Suprapubic skin (tissue), 4 donors: ENCODE measurements around the gene TNS3. TPM values are rescaled to one million over a fixed set of nuclear protein-coding genes. Genes with fewer than 3 reads are reported as not detected.

ENCODE experiments used
- DNase-seq, 2 donors: peaks; one replicate each; pipeline ENCODE4 v3.0.0-alpha.2; 2019; ENCODE audit warnings: low spot score in 2 of 2
- H3K27ac ChIP-seq: fragments of 200-600 bp; sonication (generic); one replicate; pipeline ENCODE4 v1.5.1; 2019
- H3K27me3 ChIP-seq: fragments of 200-600 bp; sonication (generic); one replicate; pipeline ENCODE4 v1.5.1; 2019
- H3K36me3 ChIP-seq: fragments of 200-600 bp; sonication (generic); one replicate; pipeline ENCODE4 v1.5.1; 2019
- H3K4me1 ChIP-seq: fragments of 200-600 bp; sonication (generic); one replicate; pipeline ENCODE4 v1.5.1; 2019
- H3K4me3 ChIP-seq: fragments of 200-600 bp; sonication (generic); one replicate; pipeline ENCODE4 v1.5.1; 2019; ENCODE audit warnings: mild to moderate bottlenecking
- H3K9me3 ChIP-seq: fragments of 200-600 bp; sonication (generic); one replicate; pipeline ENCODE4 v1.5.1; 2019
- CTCF ChIP-seq, 2 donors: fragments of 200-600 bp in 1 of 2; fragments of 450-650 bp in 1 of 2; sonication (generic) in 1 of 2; IDR thresholded peaks; one replicate each; pipeline ENCODE4 v1.5.1; 2016 to 2019; ENCODE audit warnings: antibody characterized with exemption in 2 of 2, mild to moderate bottlenecking in 1 of 2, moderate library complexity in 1 of 2
- EP300 ChIP-seq: sonication (generic); formaldehyde crosslinking; IDR thresholded peaks from one replicate; pipeline ENCODE4 v1.6.1; 2017; ENCODE audit warnings: antibody characterized with exemption
- POLR2A ChIP-seq, 2 donors: fragments of 450-650 bp; IDR thresholded peaks; one replicate each; pipeline ENCODE4 v1.6.1; 2017; ENCODE audit warnings: antibody characterized with exemption in 2 of 2, mild to moderate bottlenecking in 2 of 2, moderate library complexity in 2 of 2
- POLR2AphosphoS5 ChIP-seq, 3 donors: sonication (generic); formaldehyde crosslinking; IDR thresholded peaks; one replicate each; pipeline ENCODE4 v1.6.1; 2017; ENCODE audit warnings: antibody characterized with exemption in 3 of 3
- WGBS: methylation state at CpG from one replicate; pipeline ENCODE4 v1.1.5; 2018; 5-methylcytosine and 5-hydroxymethylcytosine counted together
- total RNA-seq, 4 donors: library from RNA; depleted of rRNA; stranded (reverse); fragments of >200 nt; gene quantifications; one replicate each; pipeline ENCODE4 v1.1.0, GENCODE V29; 2016

TNS3 gene
- total RNA-seq, 4 donors from 2014 or later = 14.3 to 53.0 (median 31.9) TPM

GRCh38 chr7:47458486-47458885, 123.4 kb downstream of the TNS3 start:
- 58% methylated on average over 5 of the region's 5 CpGs for WGBS
- H3K27me3 ChIP-seq = no peaks in the 10 kb centered on the region
- DNase-seq = no peak
- H3K36me3 ChIP-seq = no peaks in the 10 kb centered on the region
- peaks cover 41% of the 10 kb centered on the region for H3K4me1 ChIP-seq
- H3K4me3 ChIP-seq = no peak overlapping the region
- H3K27ac ChIP-seq = no peak overlapping the region
- TF ChIP-seq CTCF (IDR thresholded peaks at IDR 0.05) (no peak), POLR2AphosphoS5 (IDR thresholded peaks at IDR 0.05) (no peak), POLR2A (IDR thresholded peaks at IDR 0.05) (no peak), EP300 (no peak)
- H3K9me3 ChIP-seq = no peaks in the 10 kb centered on the region

- H3K4me3 ChIP-seq = no peak overlapping the region
- H3K27me3 ChIP-seq = no peaks in the 10 kb centered on the region
- 81% methylated on average over 4 of the region's 5 CpGs for WGBS
- H3K27ac ChIP-seq = peak overlapping the region; percentile 50
- H3K36me3 ChIP-seq = no peaks in the 10 kb centered on the region
- DNase-seq = peak in 1 of 2 donors; percentile 87
- TF ChIP-seq CTCF (IDR thresholded peaks at IDR 0.05) (no peak), POLR2AphosphoS5 (IDR thresholded peaks at IDR 0.05) (peak in 2 of 3 donors; percentile 56 to 71)
- H3K4me1 ChIP-seq = peaks cover 44% of the 10 kb centered on the region
- no peaks in the 10 kb centered on the region for H3K9me3 ChIP-seq
Observed at GRCh38 chr7:47458057-47458456, 123.9 kb downstream of the TNS3 start.

GRCh38 chr7:47456210-47456955, 125.5 kb downstream of the TNS3 start:
- H3K27ac ChIP-seq = no peak overlapping the region

GRCh38 chr7:47455872-47456185, 126.1 kb downstream of the TNS3 start:
- no peaks in the 10 kb centered on the region for H3K27me3 ChIP-seq
- no peak overlapping the region for H3K4me3 ChIP-seq
- no peak overlapping the region for H3K27ac ChIP-seq
- WGBS = 91% methylated on average over 5 of the region's 5 CpGs
- H3K4me1 ChIP-seq = peaks cover 44% of the 10 kb centered on the region
- TF ChIP-seq EP300 (no peak), CTCF (IDR thresholded peaks at IDR 0.05) (no peak), POLR2AphosphoS5 (IDR thresholded peaks at IDR 0.05) (no peak), POLR2A (IDR thresholded peaks at IDR 0.05) (no peak)
- H3K9me3 ChIP-seq = no peaks in the 10 kb centered on the region
- H3K36me3 ChIP-seq = no peaks in the 10 kb centered on the region
- no peak for DNase-seq

More at GRCh38 chr7:47456210-47456955, 125.5 kb downstream of the TNS3 start:
- no peak overlapping the region for H3K4me3 ChIP-seq
- 89% methylated on average over 14 of the region's 14 CpGs for WGBS
- H3K9me3 ChIP-seq = no peaks in the 10 kb centered on the region
- no peak for DNase-seq
- H3K36me3 ChIP-seq = no peaks in the 10 kb centered on the region
- H3K27me3 ChIP-seq = no peaks in the 10 kb centered on the region
- H3K4me1 ChIP-seq = peaks cover 49% of the 10 kb centered on the region
- TF ChIP-seq EP300 (no peak), CTCF (IDR thresholded peaks at IDR 0.05) (no peak), POLR2AphosphoS5 (IDR thresholded peaks at IDR 0.05) (no peak), POLR2A (IDR thresholded peaks at IDR 0.05) (no peak)

DNA sequence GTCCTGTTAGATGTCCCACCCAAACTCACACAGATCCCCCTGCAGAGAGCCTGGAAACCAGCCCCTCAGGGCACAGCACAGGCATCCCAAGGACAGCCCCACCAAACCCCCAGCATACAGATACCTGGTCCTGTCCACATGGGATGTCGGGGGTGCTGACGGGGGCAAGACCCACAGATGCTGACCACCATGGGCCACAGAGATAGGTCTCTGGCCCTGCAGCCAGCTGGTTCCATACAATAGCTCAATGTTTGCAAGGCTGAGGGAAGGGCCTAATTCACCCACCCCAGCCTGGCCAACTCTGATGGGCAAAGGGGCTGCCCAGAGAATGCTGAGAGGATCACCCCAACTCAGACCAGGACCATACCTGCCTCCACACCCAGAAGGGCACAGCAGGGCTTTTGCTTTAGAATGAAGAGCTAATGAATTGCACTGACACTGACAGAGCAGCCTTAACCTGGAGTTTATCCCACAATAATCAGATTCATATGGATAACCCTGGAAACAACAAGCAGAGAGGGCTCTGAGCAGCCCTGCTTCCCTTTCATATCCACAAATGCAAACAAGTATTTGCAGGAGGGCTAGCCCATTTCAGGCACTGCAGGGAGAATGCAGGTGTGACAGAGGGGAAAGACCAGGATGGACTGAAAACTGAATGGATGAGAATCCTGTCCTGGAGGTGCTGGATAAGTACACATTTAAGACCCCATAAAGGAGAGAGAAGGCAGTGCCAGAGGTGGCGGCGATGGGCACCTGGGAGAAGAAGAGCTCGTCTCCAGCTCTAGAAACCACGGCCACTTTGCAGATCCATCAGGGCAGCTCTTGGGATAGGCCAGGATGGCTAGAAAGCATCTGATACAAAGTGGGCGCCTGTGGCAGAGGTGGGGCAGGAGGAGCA, 126.7 kb downstream of the TNS3 start:
- Histone ChIP-seq H3K27me3 (no peaks in the 10 kb centered on the region), H3K27ac (peak overlapping the region; percentile 91), H3K4me1 (peaks cover 37% of the 10 kb centered on the region), H3K4me3 (no peak overlapping the region), H3K36me3 (no peaks in the 10 kb centered on the region), H3K9me3 (no peaks in the 10 kb centered on the region)
- WGBS = 95% methylated on average over 6 of the region's 7 CpGs
- no peak for DNase-seq
- no peak for TF ChIP-seq POLR2AphosphoS5 (IDR thresholded peaks at IDR 0.05)
